Fibroblast of lung (primary cell): ENCODE results near the gene IP6K1. TPM values are rescaled to one million over a fixed set of nuclear protein-coding genes. Genes with fewer than 3 reads are reported as not detected.

ENCODE experiments used
- DNase-seq, 2 donors: peaks; one replicate each; pipeline versions ENCODE4 v3.0.0 to v3.0.0-alpha.2; 2010; ENCODE audit warnings: low read depth in 2 of 2
- H2AFZ ChIP-seq: 2 replicates; pipeline ENCODE4 v1.5.1; 2012; ENCODE audit warnings: low read length, control low read depth, inconsistent platforms
- H3K27ac ChIP-seq: 2 replicates; pipeline ENCODE4 v1.5.1; 2011; ENCODE audit warnings: low read length, control low read depth; ENCODE audit not compliant: insufficient read depth
- H3K27me3 ChIP-seq: 2 replicates; pipeline ENCODE4 v1.5.1; 2011; ENCODE audit warnings: mild to moderate bottlenecking, low read length; ENCODE audit not compliant: control insufficient read depth, insufficient read depth
- H3K36me3 ChIP-seq: 2 replicates; pipeline ENCODE4 v1.5.1; 2011; ENCODE audit warnings: low read length; ENCODE audit not compliant: control insufficient read depth, insufficient read depth
- H3K4me1 ChIP-seq: 2 replicates; pipeline ENCODE4 v1.5.1; 2011; ENCODE audit warnings: low read length; ENCODE audit not compliant: control insufficient read depth, insufficient read depth; ENCODE audit errors: extremely low read depth
- H3K4me2 ChIP-seq: 2 replicates; pipeline ENCODE4 v1.5.1; 2011; ENCODE audit warnings: low read length, control low read depth; ENCODE audit not compliant: insufficient read depth; ENCODE audit errors: extremely low read depth
- H3K4me3 ChIP-seq, 4 experiments: fragments of 200-600 bp in 1 of 4; sonication (generic) in 1 of 4; replicated peaks in 1 of 4; 2 replicates each; pipeline ENCODE4 v1.5.1; 2011 to 2016; ENCODE audit warnings: low read length in 4 of 4, low read depth in 3 of 4, mild to moderate bottlenecking in 3 of 4, control low read depth in 2 of 4, inconsistent platforms in 1 of 4, mixed read lengths in 1 of 4; ENCODE audit not compliant: insufficient read depth in 1 of 4; ENCODE audit errors: control extremely low read depth in 1 of 4
- H3K79me2 ChIP-seq: 2 replicates; pipeline ENCODE4 v1.5.1; 2012; ENCODE audit warnings: mild to moderate bottlenecking, low read length, inconsistent platforms; ENCODE audit not compliant: control insufficient read depth, insufficient read depth
- H3K9ac ChIP-seq: 2 replicates; pipeline ENCODE4 v1.5.1; 2011; ENCODE audit warnings: mild to moderate bottlenecking, low read length, control low read depth; ENCODE audit not compliant: insufficient read depth
- H3K9me3 ChIP-seq: 2 replicates; pipeline ENCODE4 v1.5.1; 2012; ENCODE audit warnings: low read depth, low read length; ENCODE audit not compliant: control insufficient read depth, insufficient read depth
- H4K20me1 ChIP-seq: 2 replicates; pipeline ENCODE4 v1.5.1; 2011; ENCODE audit warnings: low read length; ENCODE audit not compliant: control insufficient read depth, insufficient read depth; ENCODE audit errors: extremely low read depth
- EZH2 ChIP-seq: IDR thresholded peaks from 2 replicates; pipeline ENCODE4 v1.5.1; 2012; ENCODE audit warnings: low read length, control low read depth, mild to moderate bottlenecking; ENCODE audit errors: missing control alignments
- polyA plus RNA-seq, 2 donors: library from polyadenylated mRNA; depleted of rRNA in 1 of 2; stranded (reverse) in 1 of 2; unstranded in 1 of 2; fragments of >200 nt; gene quantifications; 2 replicates each; pipeline ENCODE4 v1.2.1, GENCODE V29; 2011 to 2012; ENCODE audit warnings: missing spikeins in 1 of 2
- total RNA-seq: library from RNA; depleted of rRNA; stranded (reverse); fragments of >200 nt; gene quantifications from 2 replicates; pipeline ENCODE4 v1.2.1, GENCODE V29; 2014
- TF ChIP-seq, protein P1 (sequence below), 2 donors: IDR thresholded peaks in 1 of 2; conservative IDR thresholded peaks in 1 of 2; 1 replicate in 1 of 2; 2 replicates in 1 of 2; pipeline ENCODE4 v1.5.1; 2011 to 2012; ENCODE audit warnings: low read length in 2 of 2, control low read depth in 1 of 2, inconsistent platforms in 1 of 2, low read depth in 1 of 2, mild to moderate bottlenecking in 1 of 2

IP6K1 gene
- total and polyA plus RNA-seq, 2 donors (not counting 1 experiment from before 2014, with no cell fraction given) = 30.2 to 45.4 TPM

DNA sequence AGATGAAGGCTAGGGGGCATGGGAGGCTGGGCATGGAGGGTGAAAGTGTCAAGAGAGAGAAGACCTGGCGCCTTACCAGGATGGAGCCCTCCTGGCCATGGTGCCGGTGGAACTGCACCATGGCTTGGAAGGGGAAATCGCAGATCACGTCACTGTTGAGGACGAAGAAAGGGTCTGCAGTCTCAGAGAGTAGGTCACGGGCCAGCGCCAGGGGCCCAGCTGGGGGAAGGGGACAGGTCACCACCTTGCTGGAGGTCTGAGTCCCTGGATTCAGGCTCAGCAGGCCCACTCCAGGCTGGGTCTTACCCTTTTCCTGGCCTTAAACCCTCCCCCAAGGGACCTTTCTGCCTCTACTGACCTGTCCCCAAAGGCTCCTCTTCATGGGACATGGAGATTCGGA, 63.4 kb downstream of the IP6K1 start:
- H3K4me1 ChIP-seq = peaks cover 13% of the 10 kb centered on the region
- no peaks in the 10 kb centered on the region for H3K9me3 ChIP-seq
- no peak for DNase-seq
- H4K20me1 ChIP-seq = no peaks in the 10 kb centered on the region
- no peak overlapping the region for H2AFZ ChIP-seq
- peak overlapping the region; percentile 97 for H3K27ac ChIP-seq
- no peaks in the 10 kb centered on the region for H3K27me3 ChIP-seq
- peaks cover 33% of the 10 kb centered on the region for H3K36me3 ChIP-seq
- H3K4me2 ChIP-seq = peak overlapping the region; percentile 81
- TF ChIP-seq, protein P1, sequence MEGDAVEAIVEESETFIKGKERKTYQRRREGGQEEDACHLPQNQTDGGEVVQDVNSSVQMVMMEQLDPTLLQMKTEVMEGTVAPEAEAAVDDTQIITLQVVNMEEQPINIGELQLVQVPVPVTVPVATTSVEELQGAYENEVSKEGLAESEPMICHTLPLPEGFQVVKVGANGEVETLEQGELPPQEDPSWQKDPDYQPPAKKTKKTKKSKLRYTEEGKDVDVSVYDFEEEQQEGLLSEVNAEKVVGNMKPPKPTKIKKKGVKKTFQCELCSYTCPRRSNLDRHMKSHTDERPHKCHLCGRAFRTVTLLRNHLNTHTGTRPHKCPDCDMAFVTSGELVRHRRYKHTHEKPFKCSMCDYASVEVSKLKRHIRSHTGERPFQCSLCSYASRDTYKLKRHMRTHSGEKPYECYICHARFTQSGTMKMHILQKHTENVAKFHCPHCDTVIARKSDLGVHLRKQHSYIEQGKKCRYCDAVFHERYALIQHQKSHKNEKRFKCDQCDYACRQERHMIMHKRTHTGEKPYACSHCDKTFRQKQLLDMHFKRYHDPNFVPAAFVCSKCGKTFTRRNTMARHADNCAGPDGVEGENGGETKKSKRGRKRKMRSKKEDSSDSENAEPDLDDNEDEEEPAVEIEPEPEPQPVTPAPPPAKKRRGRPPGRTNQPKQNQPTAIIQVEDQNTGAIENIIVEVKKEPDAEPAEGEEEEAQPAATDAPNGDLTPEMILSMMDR (conservative IDR thresholded peaks at IDR 0.05 in 1 of 2, IDR thresholded peaks at IDR 0.05 in 1 of 2; ENCODE audit: low read depth in 1 of 2, low read length in 2 of 2) = no peak
- no peak for TF ChIP-seq EZH2
- H3K79me2 ChIP-seq = peaks cover 16% of the 10 kb centered on the region
- peak overlapping the region; percentile 95 for H3K9ac ChIP-seq
- peak overlapping the region; percentile 86 to 99 (median 98) for H3K4me3 ChIP-seq

DNA sequence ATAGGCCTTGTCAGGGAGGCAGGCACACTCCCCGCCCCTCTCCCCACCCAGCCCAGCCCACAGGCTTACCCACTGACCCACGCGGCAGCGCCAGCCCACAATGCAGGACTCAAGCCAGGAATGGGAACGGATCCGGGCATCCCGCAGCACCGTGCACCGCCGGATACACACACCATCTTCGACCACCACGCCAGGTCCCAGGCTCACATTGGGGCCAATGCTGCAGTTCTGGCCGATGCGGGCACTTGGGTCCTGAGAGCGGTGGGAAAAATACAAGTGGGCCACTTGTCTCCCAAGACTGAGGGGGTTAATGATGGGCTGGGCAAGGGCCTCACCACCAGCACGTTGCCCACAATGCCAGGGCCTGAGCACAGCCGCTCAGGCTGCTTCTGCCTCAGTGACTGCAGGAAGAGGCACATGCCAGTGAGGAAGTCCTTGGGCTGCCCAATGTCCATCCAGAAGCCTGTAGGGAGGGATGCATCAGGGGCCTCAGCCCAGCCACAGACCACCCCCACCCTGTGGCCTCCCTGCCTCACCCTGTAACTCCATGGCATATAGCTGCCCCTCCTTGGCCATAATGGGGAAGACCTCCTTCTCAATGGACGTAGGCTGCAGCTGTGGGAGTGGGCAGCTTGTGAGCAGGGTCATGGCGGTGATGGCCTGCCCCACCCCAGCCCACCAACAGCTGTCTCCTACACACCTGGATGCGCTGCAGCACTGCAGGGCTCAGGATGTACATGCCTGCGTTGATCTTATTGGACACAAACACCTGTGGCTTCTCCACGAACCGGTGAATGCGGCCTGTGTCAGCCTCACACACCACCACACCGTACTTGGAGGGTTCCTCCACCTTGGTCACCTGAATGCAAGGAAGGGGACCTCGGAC, 64.2 kb downstream of the IP6K1 start:
- peaks cover 13% of the 10 kb centered on the region for H3K4me1 ChIP-seq

GRCh38 chr3:49721596-49721895, 64.8 kb downstream of the IP6K1 start:
- Histone ChIP-seq H3K36me3 (peaks cover 26% of the 10 kb centered on the region), H2AFZ (no peak overlapping the region), H3K9ac (no peak overlapping the region), H3K4me2 (no peak overlapping the region), H3K79me2 (peaks cover 16% of the 10 kb centered on the region), H4K20me1 (no peaks in the 10 kb centered on the region), H3K27ac (no peak overlapping the region), H3K27me3 (no peaks in the 10 kb centered on the region), H3K9me3 (no peaks in the 10 kb centered on the region), H3K4me3 (no peak overlapping the region), H3K4me1 (peaks cover 13% of the 10 kb centered on the region)
- no peak for TF ChIP-seq EZH2
- TF ChIP-seq, protein P1 (conservative IDR thresholded peaks at IDR 0.05 in 1 of 2, IDR thresholded peaks at IDR 0.05 in 1 of 2; ENCODE audit: low read depth in 1 of 2, low read length in 2 of 2) = no peak
- no peak for DNase-seq

More for the DNA sequence above, 64.2 kb downstream of the IP6K1 start:
- Histone ChIP-seq H2AFZ (no peak overlapping the region), H3K27me3 (no peaks in the 10 kb centered on the region), H3K36me3 (peaks cover 28% of the 10 kb centered on the region), H4K20me1 (no peaks in the 10 kb centered on the region), H3K9ac (no peak overlapping the region), H3K9me3 (no peaks in the 10 kb centered on the region), H3K27ac (no peak overlapping the region), H3K79me2 (peaks cover 16% of the 10 kb centered on the region), H3K4me2 (peak overlapping the region; percentile 81), H3K4me3 (peak overlapping the region in 3 of 4 experiments; percentile 86 to 99 (median 98))
- TF ChIP-seq EZH2 = no peak
- TF ChIP-seq, protein P1 (conservative IDR thresholded peaks at IDR 0.05 in 1 of 2, IDR thresholded peaks at IDR 0.05 in 1 of 2; ENCODE audit: low read depth in 1 of 2, low read length in 2 of 2) = no peak
- no peak for DNase-seq
